ENCODE data around the gene MYO18A. TPM values are rescaled to one million over a fixed set of nuclear protein-coding genes. Genes with fewer than 3 reads are reported as not detected.

Gene MYO18A
- total RNA-seq, 1 experiment from 2014 or later = 89.9 TPM

GRCh38 chr17:29077320-29077719, 102.9 kb downstream of the MYO18A start:
- H3K27ac Mint-ChIP-seq (ENCODE audit: unreplicated experiment) = no peak overlapping the region
- H3K4me3 Mint-ChIP-seq (ENCODE audit: low read depth, unreplicated experiment) = no peak overlapping the region
- intact Hi-C loops (cut with micrococcal nuclease; ENCODE audit: unreplicated experiment) = no loop called here
- H3K4me1 Mint-ChIP-seq (ENCODE audit: low read depth, unreplicated experiment) = no peaks in the 10 kb centered on the region
- H3K9me3 Mint-ChIP-seq (ENCODE audit: low read depth, unreplicated experiment) = no peaks in the 10 kb centered on the region
- H3K27me3 Mint-ChIP-seq (ENCODE audit: unreplicated experiment) = no peaks in the 10 kb centered on the region
- TF ChIP-seq CTCF (IDR thresholded peaks at IDR 0.05; ENCODE audit: unreplicated experiment) = no peak
- BruUV-seq (replicated peaks) = no TSS peak
- peaks cover 28% of the 10 kb centered on the region for H3K36me3 Mint-ChIP-seq (ENCODE audit: insufficient read depth, unreplicated experiment)
- DNase-seq = no peak
- CTCF ChIA-PET = no interaction called here

DNA sequence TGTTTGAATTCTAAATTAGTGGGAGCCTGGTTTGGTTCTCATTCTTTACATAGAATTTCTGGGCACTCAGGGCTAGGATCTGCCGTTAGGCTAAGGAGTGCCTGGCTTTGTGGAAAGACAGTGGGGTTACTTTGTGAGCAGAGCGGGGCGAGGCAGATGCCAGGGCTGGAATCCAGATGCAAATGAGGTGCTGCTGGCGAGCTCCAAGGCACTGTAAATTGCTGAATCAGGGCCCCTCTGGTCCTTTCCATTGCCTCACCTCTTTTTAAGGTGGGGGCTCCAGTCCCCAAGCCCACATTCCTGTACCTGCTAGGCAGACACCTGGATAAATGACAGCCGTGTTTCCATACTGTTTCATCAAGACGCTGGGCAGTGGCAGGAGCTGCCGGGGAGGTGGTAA, 103.5 kb downstream of the MYO18A start:
- no TSS peak for BruUV-seq (replicated peaks)
- Mint-ChIP-seq H3K4me1 (ENCODE audit: low read depth, unreplicated experiment) (no peaks in the 10 kb centered on the region), H3K9me3 (ENCODE audit: low read depth, unreplicated experiment) (no peaks in the 10 kb centered on the region), H3K27me3 (ENCODE audit: unreplicated experiment) (no peaks in the 10 kb centered on the region), H3K4me3 (ENCODE audit: low read depth, unreplicated experiment) (no peak overlapping the region), H3K36me3 (ENCODE audit: insufficient read depth, unreplicated experiment) (peaks cover 24% of the 10 kb centered on the region), H3K27ac (ENCODE audit: unreplicated experiment) (no peak overlapping the region)
- TF ChIP-seq CTCF (IDR thresholded peaks at IDR 0.05; ENCODE audit: unreplicated experiment) = no peak
- no peak for DNase-seq
- CTCF ChIA-PET = no interaction called here
- intact Hi-C loops (cut with micrococcal nuclease; ENCODE audit: unreplicated experiment) = no loop called here

DNA sequence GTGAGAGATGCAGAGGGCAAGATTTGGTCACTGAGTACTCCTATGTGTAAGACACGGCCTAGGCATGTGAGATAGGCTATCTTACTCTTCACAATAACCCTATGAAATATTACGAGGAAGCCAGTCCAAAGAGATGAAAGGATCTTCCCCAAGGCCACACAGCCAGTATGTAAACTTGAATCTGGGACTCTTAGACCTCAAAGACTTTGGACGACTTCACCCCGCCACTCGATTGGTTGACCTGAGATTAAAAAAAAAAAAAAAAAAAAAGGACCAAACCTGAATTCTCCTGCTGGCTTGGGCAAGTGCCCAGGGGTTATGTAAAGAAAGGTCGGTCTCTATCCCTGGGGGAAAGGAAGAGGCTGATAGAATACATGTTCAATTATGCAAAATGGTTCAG, 104.1 kb downstream of the MYO18A start:
- BruUV-seq (replicated peaks) = no TSS peak
- CTCF ChIA-PET = no interaction called here

DNA sequence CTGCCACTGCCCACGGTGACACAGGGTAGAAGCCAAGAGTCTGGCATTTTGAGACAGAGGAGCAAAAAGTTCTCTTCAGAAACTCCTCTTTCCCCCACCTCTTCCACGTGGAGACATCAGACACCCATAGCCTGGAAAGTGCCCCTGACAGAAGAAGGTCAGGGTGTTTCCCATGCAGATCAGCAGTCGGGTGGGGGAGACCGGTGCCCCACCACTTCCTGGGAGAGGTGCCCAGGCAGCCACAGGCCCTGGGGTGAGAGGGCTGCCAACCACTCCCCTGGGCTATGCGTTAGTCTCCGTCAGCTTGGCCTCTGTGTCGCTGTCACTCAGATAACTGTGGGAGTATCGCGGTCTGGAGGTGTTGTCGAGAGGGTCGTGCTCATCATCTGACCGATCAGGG, 105.7 kb downstream of the MYO18A start:
- no peaks in the 10 kb centered on the region for H3K9me3 Mint-ChIP-seq (ENCODE audit: low read depth, unreplicated experiment)
- no peaks in the 10 kb centered on the region for H3K4me1 Mint-ChIP-seq (ENCODE audit: low read depth, unreplicated experiment)
- H3K4me3 Mint-ChIP-seq (ENCODE audit: low read depth, unreplicated experiment) = no peak overlapping the region
- TF ChIP-seq CTCF (IDR thresholded peaks at IDR 0.05; ENCODE audit: unreplicated experiment) = no peak
- no peak for DNase-seq
- peaks cover 38% of the 10 kb centered on the region for H3K36me3 Mint-ChIP-seq (ENCODE audit: insufficient read depth, unreplicated experiment)
- H3K27me3 Mint-ChIP-seq (ENCODE audit: unreplicated experiment) = no peaks in the 10 kb centered on the region
- CTCF ChIA-PET = no interaction called here
- BruUV-seq (replicated peaks) = no TSS peak
- H3K27ac Mint-ChIP-seq (ENCODE audit: unreplicated experiment) = no peak overlapping the region
- intact Hi-C loops (cut with micrococcal nuclease; ENCODE audit: unreplicated experiment) = no loop called here

More for the DNA sequence above, 104.1 kb downstream of the MYO18A start:
- Mint-ChIP-seq H3K36me3 (ENCODE audit: insufficient read depth, unreplicated experiment) (peaks cover 24% of the 10 kb centered on the region), H3K4me1 (ENCODE audit: low read depth, unreplicated experiment) (no peaks in the 10 kb centered on the region), H3K27ac (ENCODE audit: unreplicated experiment) (no peak overlapping the region), H3K4me3 (ENCODE audit: low read depth, unreplicated experiment) (no peak overlapping the region), H3K9me3 (ENCODE audit: low read depth, unreplicated experiment) (no peaks in the 10 kb centered on the region), H3K27me3 (ENCODE audit: unreplicated experiment) (no peaks in the 10 kb centered on the region)
- TF ChIP-seq CTCF (IDR thresholded peaks at IDR 0.05; ENCODE audit: unreplicated experiment) = no peak
- no peak for DNase-seq
- intact Hi-C loops (cut with micrococcal nuclease; ENCODE audit: unreplicated experiment) = no loop called here

Data from Calu3 (cell line).